HL-60 (cell line): ENCODE data around the gene BAG5.

Experiments used
- DNase-seq, 2 experiments: peaks; one replicate each; pipeline ENCODE4 v3.0.0-alpha.2; 2010 to 2020; ENCODE audit warnings: low read depth in 1 of 2, low spot score in 1 of 2
- H3K27ac ChIP-seq: fragments of 250-450 bp; sonication (Bioruptor Pico); replicated peaks from 2 replicates; pipeline ENCODE4 v1.5.1; 2020; ENCODE audit warnings: mild to moderate bottlenecking, moderate library complexity
- H3K27me3 ChIP-seq: fragments of 250-450 bp; sonication (Bioruptor Pico); 2 replicates; pipeline ENCODE4 v1.5.1; 2021; ENCODE audit warnings: mild to moderate bottlenecking, moderate library complexity; ENCODE audit not compliant: insufficient read depth, poor library complexity, severe bottlenecking
- H3K4me3 ChIP-seq: replicated peaks from 2 replicates; pipeline ENCODE4 v1.5.1; 2011; ENCODE audit warnings: mild to moderate bottlenecking, control low read depth, low read length; ENCODE audit not compliant: insufficient read depth
- CTCF ChIP-seq: IDR thresholded peaks from one replicate; pipeline ENCODE4 v1.5.1; 2011; ENCODE audit warnings: low read length, control low read depth, inconsistent platforms; ENCODE audit not compliant: insufficient read depth
- GABPA ChIP-seq: IDR thresholded peaks from 2 replicates; pipeline ENCODE4 v1.6.1; 2012; ENCODE audit warnings: low read depth
- POLR2AphosphoS5 ChIP-seq: IDR thresholded peaks from 2 replicates; pipeline ENCODE4 v1.6.1; 2012; ENCODE audit warnings: low read depth
- REST ChIP-seq: IDR thresholded peaks from 2 replicates; pipeline ENCODE4 v1.6.1; 2012; ENCODE audit warnings: low read depth; ENCODE audit not compliant: insufficient replicate concordance
- SPI1 ChIP-seq: IDR thresholded peaks from 2 replicates; pipeline ENCODE4 v1.6.1; 2012; ENCODE audit warnings: low read depth, mild to moderate bottlenecking, borderline replicate concordance

The BAG5 gene

GRCh38 chr14:103547941-103548462 lies 14.5 kb downstream of the BAG5 start:
- H3K27ac ChIP-seq, result no peak overlapping the region

GRCh38 chr14:103547455-103547940 lies 15.0 kb downstream of the BAG5 start:
- no peaks in the 10 kb centered on the region for H3K27me3 ChIP-seq
- H3K27ac ChIP-seq, result no peak overlapping the region
- no peak overlapping the region for H3K4me3 ChIP-seq
- no peak for TF ChIP-seq SPI1
- no peak for TF ChIP-seq POLR2AphosphoS5
- TF ChIP-seq REST, result no peak
- TF ChIP-seq CTCF, result no peak
- no peak for DNase-seq

More at GRCh38 chr14:103547941-103548462, 14.5 kb downstream of the BAG5 start:
- TF ChIP-seq CTCF (no peak), POLR2AphosphoS5 (no peak), REST (no peak), GABPA (no peak), SPI1 (no peak)
- Histone ChIP-seq H3K27me3 (no peaks in the 10 kb centered on the region), H3K4me3 (no peak overlapping the region)
- DNase-seq, result no peak

GRCh38 chr14:103546652-103547454 lies 15.6 kb downstream of the BAG5 start:
- no peak overlapping the region for H3K27ac ChIP-seq

More at GRCh38 chr14:103546652-103547454, 15.6 kb downstream of the BAG5 start:
- Histone ChIP-seq H3K27me3 (no peaks in the 10 kb centered on the region), H3K4me3 (no peak overlapping the region)
- peak in 1 of 2 experiments; percentile 60 for DNase-seq
- TF ChIP-seq GABPA (no peak), REST (no peak), SPI1 (no peak), CTCF (peak; percentile 61)
